Nephron progenitor cell (in vitro differentiated cells): Measurements from ENCODE around the gene EGFR.

ENCODE experiments used
- DNase-seq: peaks from one replicate; pipeline ENCODE4 v3.0.0; 2021
- H3K27ac Mint-ChIP-seq: 2 replicates; pipeline ENCODE4 v1.8.0; 2021; ENCODE audit warnings: mild to moderate bottlenecking, moderate library complexity, mixed read lengths
- H3K27me3 Mint-ChIP-seq: 2 replicates; pipeline ENCODE4 v1.8.0; 2021; ENCODE audit warnings: mild to moderate bottlenecking, low read depth, mixed read lengths; ENCODE audit not compliant: poor library complexity
- H3K36me3 Mint-ChIP-seq: 2 replicates; pipeline ENCODE4 v1.8.0; 2021; ENCODE audit warnings: low read depth, mixed read lengths
- H3K4me1 Mint-ChIP-seq: 2 replicates; pipeline ENCODE4 v1.8.0; 2021; ENCODE audit warnings: mixed read lengths
- H3K4me3 Mint-ChIP-seq: 2 replicates; pipeline ENCODE4 v1.8.0; 2021; ENCODE audit warnings: mild to moderate bottlenecking, moderate library complexity, mixed read lengths
- H3K9me3 Mint-ChIP-seq: 2 replicates; pipeline ENCODE4 v1.8.0; 2021; ENCODE audit warnings: mild to moderate bottlenecking, moderate library complexity, mixed read lengths
- TF ChIP-seq, protein P1 (sequence below): fragments of 200-600 bp; sonication (generic); IDR thresholded peaks from 2 replicates; pipeline ENCODE4 v1.5.0; 2021; ENCODE audit warnings: antibody characterized with exemption

The EGFR gene

DNA sequence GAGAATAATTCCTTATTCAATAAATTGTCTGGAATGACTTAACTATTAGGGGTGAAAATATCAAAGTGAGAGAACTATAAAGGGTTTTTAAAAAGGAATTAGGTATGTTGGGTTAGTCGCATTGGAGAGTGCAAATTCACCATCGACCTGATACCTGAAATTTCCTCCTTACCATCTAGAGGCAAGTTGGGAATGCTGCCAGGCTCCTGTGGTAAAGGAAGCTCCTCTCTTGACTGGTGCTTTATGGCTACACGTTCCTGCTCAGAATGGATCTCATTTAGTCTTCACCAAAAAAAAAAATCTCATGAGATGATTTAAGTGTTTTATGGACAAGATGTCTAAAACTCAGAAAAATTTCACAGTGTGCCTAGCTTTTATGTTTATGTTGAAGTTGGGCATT is 129.8 kb downstream of the EGFR start:
- Mint-ChIP-seq H3K4me3 (no peak overlapping the region), H3K9me3 (no peaks in the 10 kb centered on the region), H3K36me3 (no peaks in the 10 kb centered on the region), H3K4me1 (peaks cover 20% of the 10 kb centered on the region), H3K27ac (no peak overlapping the region), H3K27me3 (peaks cover 12% of the 10 kb centered on the region)
- TF ChIP-seq, protein P1, sequence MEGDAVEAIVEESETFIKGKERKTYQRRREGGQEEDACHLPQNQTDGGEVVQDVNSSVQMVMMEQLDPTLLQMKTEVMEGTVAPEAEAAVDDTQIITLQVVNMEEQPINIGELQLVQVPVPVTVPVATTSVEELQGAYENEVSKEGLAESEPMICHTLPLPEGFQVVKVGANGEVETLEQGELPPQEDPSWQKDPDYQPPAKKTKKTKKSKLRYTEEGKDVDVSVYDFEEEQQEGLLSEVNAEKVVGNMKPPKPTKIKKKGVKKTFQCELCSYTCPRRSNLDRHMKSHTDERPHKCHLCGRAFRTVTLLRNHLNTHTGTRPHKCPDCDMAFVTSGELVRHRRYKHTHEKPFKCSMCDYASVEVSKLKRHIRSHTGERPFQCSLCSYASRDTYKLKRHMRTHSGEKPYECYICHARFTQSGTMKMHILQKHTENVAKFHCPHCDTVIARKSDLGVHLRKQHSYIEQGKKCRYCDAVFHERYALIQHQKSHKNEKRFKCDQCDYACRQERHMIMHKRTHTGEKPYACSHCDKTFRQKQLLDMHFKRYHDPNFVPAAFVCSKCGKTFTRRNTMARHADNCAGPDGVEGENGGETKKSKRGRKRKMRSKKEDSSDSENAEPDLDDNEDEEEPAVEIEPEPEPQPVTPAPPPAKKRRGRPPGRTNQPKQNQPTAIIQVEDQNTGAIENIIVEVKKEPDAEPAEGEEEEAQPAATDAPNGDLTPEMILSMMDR: no peak
- DNase-seq: no peak

DNA sequence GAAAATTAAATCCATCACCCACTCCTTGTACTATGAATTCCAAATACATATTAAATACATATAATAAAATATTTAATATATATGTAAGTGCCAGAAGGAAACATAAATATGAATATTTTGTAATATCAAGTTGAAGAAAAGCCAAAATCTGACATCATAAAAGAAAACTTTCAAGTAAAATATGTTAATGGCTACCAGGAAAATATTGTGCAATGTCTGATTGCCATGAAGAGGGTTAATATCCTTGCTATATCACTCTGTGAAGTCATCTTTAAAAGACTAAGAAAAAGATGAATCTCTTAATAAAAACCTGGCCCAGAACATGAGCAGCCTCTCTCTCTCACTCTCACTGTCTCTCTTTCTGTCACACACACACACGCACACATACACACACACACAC is 130.2 kb downstream of the EGFR start:
- Mint-ChIP-seq H3K9me3 (no peaks in the 10 kb centered on the region), H3K4me3 (no peak overlapping the region), H3K27ac (no peak overlapping the region), H3K4me1 (peaks cover 16% of the 10 kb centered on the region), H3K27me3 (peaks cover 12% of the 10 kb centered on the region), H3K36me3 (no peaks in the 10 kb centered on the region)
- TF ChIP-seq, protein P1: no peak
- no peak for DNase-seq

DNA sequence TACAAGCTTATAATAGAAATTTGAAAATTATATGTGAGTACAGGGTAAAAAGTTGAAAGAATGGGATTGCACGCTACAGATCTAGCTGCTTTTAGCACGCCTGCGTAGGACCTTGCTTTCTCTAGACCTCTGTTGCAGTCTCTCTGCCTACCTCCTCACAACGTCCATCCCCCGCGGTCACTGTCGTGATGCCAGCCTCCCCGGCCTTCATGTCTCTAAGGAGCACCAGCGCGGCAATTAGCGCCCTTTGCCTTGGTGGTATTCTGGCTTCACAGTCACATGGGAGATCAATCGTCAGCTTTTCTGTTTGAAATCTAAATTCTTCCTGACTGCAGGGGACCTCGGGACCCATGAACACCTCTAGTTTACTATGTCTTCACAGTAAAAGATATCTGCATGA is 131.3 kb downstream of the EGFR start:
- no peak overlapping the region for H3K4me3 Mint-ChIP-seq
- H3K9me3 Mint-ChIP-seq: no peaks in the 10 kb centered on the region
- TF ChIP-seq, protein P1: no peak
- peaks cover 12% of the 10 kb centered on the region for H3K27me3 Mint-ChIP-seq
- no peak for DNase-seq
- no peak overlapping the region for H3K27ac Mint-ChIP-seq
- no peaks in the 10 kb centered on the region for H3K36me3 Mint-ChIP-seq
- H3K4me1 Mint-ChIP-seq: peaks cover 4% of the 10 kb centered on the region

DNA sequence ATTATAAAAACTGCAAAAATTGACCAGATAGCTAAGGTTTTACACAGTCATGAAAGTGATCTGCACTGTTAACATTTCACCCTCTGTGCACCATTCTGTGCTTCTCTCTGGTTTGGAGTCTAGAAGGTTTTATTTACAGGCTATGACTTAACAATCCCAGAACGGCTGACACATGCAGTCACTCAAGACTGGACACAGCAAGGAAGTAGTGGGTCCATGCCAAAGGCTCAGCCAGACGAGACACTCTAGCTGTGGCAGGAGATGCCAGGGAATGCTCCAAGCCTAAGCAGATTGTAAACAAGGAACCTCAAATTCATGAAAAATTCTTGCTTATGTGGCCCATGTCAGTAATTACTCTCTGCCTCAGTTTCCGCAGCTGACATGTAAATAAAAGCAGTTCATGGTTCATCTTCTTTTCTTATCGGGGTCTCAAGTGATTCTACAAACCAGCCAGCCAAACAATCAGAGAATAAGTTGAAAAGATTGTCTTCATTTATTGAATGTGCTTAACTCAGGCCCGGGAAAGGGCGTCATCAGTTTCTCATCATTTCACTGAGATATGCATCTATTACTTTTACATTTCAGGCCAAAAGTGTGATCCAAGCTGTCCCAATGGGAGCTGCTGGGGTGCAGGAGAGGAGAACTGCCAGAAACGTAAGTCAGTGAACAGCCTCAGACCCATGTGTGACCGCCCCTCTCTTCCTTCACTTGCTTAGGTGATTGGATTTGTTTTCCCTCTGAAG is 132.1 kb downstream of the EGFR start:
- H3K9me3 Mint-ChIP-seq: no peaks in the 10 kb centered on the region
- no peak overlapping the region for H3K4me3 Mint-ChIP-seq
- TF ChIP-seq, protein P1: no peak
- H3K27ac Mint-ChIP-seq: no peak overlapping the region
- no peaks in the 10 kb centered on the region for H3K36me3 Mint-ChIP-seq
- H3K4me1 Mint-ChIP-seq: peaks cover 5% of the 10 kb centered on the region
- DNase-seq: no peak
- H3K27me3 Mint-ChIP-seq: peaks cover 12% of the 10 kb centered on the region

DNA sequence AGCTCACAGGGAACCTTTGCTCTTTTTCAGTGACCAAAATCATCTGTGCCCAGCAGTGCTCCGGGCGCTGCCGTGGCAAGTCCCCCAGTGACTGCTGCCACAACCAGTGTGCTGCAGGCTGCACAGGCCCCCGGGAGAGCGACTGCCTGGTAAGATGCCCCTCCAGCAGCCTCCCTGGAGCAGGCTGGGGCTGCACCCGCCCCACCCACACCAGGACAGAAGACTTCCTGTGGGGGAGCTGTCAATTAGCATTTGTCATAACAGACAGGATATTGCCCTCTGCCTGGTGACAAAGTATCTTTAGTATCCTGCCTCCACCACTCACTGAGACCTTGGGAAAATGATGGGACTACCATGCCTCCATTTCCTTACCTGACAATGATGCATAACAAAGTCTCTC is 133.7 kb downstream of the EGFR start:
- TF ChIP-seq, protein P1: no peak
- Mint-ChIP-seq H3K4me1 (peaks cover 22% of the 10 kb centered on the region), H3K36me3 (no peaks in the 10 kb centered on the region), H3K27ac (no peak overlapping the region), H3K4me3 (no peak overlapping the region), H3K27me3 (peaks cover 6% of the 10 kb centered on the region), H3K9me3 (no peaks in the 10 kb centered on the region)
- DNase-seq: no peak

DNA sequence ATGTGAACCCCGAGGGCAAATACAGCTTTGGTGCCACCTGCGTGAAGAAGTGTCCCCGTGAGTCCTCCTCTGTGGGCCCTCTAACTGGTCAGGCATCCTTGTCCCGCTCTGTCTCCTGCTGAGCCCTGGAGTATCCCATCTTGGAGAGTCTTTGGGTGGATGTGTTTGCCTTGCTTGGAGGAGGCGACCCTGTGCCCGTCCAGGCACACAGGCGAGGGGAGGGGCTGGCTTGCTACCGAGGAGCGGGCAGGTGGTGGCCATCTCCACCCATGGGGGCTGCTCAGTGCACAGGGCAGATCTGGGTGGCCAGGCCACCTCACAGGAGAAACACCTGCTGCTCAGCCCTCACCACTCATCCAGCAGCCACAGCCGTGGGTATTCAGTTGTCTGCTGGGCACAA is 135.3 kb downstream of the EGFR start:
- Mint-ChIP-seq H3K9me3 (no peaks in the 10 kb centered on the region), H3K27me3 (peaks cover 6% of the 10 kb centered on the region), H3K27ac (no peak overlapping the region), H3K4me3 (no peak overlapping the region), H3K4me1 (peaks cover 38% of the 10 kb centered on the region), H3K36me3 (no peaks in the 10 kb centered on the region)
- TF ChIP-seq, protein P1: no peak
- no peak for DNase-seq
